Osteoblast (primary cell): Measurements from ENCODE around the gene PMFBP1. TPM values are rescaled to one million over a fixed set of nuclear protein-coding genes. Genes with fewer than 3 reads are reported as not detected.

Experiments used
- DNase-seq: peaks from one replicate; pipeline ENCODE4 v3.0.0; 2011; ENCODE audit warnings: low spot score, mixed read lengths; ENCODE audit not compliant: insufficient read length; ENCODE audit errors: missing footprints
- H2AFZ ChIP-seq: 2 replicates; pipeline ENCODE4 v1.6.0; 2011; ENCODE audit warnings: mild to moderate bottlenecking, low read length
- H3K27ac ChIP-seq: 2 replicates; pipeline ENCODE4 v1.5.1; 2011; ENCODE audit warnings: mild to moderate bottlenecking, low read depth, low read length, moderate library complexity
- H3K27me3 ChIP-seq: 2 replicates; pipeline ENCODE4 v1.6.0; 2012; ENCODE audit warnings: mild to moderate bottlenecking, control low read depth, inconsistent platforms, low read length, moderate library complexity; ENCODE audit not compliant: insufficient read depth
- H3K36me3 ChIP-seq: 2 replicates; pipeline ENCODE4 v1.5.1; 2011; ENCODE audit warnings: mild to moderate bottlenecking, low read length, control low read depth, moderate library complexity; ENCODE audit not compliant: insufficient read depth
- H3K4me1 ChIP-seq: 2 replicates; pipeline ENCODE4 v1.5.1; 2011; ENCODE audit warnings: mild to moderate bottlenecking, low read length, control low read depth, moderate library complexity; ENCODE audit not compliant: insufficient read depth
- H3K4me2 ChIP-seq: 2 replicates; pipeline ENCODE4 v1.6.0; 2011; ENCODE audit warnings: mild to moderate bottlenecking, low read length; ENCODE audit not compliant: insufficient read depth
- H3K4me3 ChIP-seq: fragments of 200-600 bp; sonication (generic); 3 replicates; pipeline ENCODE4 v1.5.1; 2012; ENCODE audit warnings: mild to moderate bottlenecking, low read length, inconsistent platforms; ENCODE audit not compliant: insufficient read depth
- H3K79me2 ChIP-seq: 2 replicates; pipeline ENCODE4 v1.6.0; 2012; ENCODE audit warnings: mild to moderate bottlenecking, low read length, control low read depth, inconsistent platforms; ENCODE audit not compliant: insufficient read depth
- H3K9me3 ChIP-seq: 2 replicates; pipeline ENCODE4 v1.5.1; 2011; ENCODE audit warnings: low read depth, low read length, control low read depth
- H4K20me1 ChIP-seq: 2 replicates; pipeline ENCODE4 v1.6.0; 2012; ENCODE audit warnings: mild to moderate bottlenecking, low read length, control low read depth; ENCODE audit not compliant: insufficient read depth
- total RNA-seq: library from RNA; depleted of rRNA; stranded (reverse); fragments of >200 nt; gene quantifications from 2 replicates; pipeline ENCODE4 v1.2.3, GENCODE V29; 2012
- TF ChIP-seq, protein P1 (sequence below): IDR thresholded peaks from 2 replicates; pipeline ENCODE4 v1.5.1; 2011; ENCODE audit warnings: mild to moderate bottlenecking, low read depth, low read length, moderate library complexity; ENCODE audit errors: extremely low read depth

Gene PMFBP1
- total RNA-seq, 1 donor = under 0.01 TPM

DNA sequence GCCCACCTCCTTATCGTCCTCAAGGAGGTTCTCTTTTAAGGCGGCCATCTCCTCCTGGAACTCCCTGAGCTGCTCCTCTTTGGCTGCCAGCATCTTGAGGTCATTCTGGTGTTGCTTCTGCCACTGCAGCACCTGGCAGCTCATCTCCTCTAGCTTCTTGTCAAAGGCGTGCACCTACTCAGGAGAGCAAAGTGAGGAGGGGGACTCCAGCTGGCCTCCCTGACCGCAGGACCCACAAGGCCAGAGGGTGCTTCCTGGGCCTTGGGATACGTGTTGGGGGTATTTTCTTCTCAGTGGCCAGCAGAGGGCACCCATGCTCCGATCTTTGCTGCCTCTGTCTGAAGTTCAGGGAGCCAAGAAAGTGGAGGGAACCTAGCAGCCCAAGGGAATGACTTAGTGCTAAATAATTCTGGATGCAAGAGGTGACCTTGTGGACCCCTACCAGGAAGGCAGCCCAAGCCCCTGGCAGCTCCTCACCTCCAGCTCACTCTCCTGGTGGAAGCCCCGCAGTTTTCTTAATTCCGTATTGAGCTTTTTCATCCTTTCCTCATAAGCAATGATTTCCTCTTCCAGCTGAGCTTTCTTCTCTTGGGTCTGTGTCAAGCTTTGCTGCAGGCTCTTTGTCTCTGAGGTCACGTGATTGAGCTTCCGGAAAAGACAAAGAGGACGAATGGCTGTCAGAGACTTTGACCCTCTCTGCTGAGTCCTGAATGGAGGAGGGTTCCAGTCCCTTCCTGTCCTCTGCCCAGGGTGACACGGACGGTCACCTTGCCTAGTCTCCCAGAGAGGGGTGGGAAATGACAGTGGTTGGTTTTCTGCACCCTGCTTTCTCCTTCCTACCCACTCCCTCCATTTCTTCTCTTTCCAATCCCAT is 47.0 kb downstream of the PMFBP1 start:
- peak overlapping the region; percentile 91 for H2AFZ ChIP-seq
- no peaks in the 10 kb centered on the region for H3K36me3 ChIP-seq
- H3K4me3 ChIP-seq = no peak overlapping the region

DNA sequence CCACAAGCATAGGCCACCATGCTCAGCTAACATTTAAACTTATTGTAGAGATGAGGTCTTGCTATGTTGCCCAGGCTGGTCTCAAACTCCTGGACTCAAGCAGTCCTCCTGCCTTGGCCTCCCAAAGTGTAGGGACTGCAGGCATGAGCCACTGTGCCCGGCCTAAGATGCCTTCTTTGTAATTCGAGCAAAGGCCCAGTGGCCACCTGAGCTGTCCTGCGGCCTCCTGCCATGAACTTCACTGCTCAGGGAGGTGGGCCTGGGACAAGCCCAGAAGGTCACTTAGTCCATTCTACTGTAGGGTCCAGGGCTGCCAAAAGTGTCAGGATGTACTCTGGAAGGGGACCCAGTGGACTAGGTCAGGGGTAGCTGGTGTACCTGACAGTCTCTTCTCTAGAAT is 47.8 kb downstream of the PMFBP1 start:
- no peak overlapping the region for H3K27ac ChIP-seq
- H3K79me2 ChIP-seq = no peaks in the 10 kb centered on the region
- H3K4me3 ChIP-seq = no peak overlapping the region
- H3K4me2 ChIP-seq = no peak overlapping the region
- no peak overlapping the region for H2AFZ ChIP-seq
- H3K9me3 ChIP-seq = no peaks in the 10 kb centered on the region
- TF ChIP-seq, protein P1, sequence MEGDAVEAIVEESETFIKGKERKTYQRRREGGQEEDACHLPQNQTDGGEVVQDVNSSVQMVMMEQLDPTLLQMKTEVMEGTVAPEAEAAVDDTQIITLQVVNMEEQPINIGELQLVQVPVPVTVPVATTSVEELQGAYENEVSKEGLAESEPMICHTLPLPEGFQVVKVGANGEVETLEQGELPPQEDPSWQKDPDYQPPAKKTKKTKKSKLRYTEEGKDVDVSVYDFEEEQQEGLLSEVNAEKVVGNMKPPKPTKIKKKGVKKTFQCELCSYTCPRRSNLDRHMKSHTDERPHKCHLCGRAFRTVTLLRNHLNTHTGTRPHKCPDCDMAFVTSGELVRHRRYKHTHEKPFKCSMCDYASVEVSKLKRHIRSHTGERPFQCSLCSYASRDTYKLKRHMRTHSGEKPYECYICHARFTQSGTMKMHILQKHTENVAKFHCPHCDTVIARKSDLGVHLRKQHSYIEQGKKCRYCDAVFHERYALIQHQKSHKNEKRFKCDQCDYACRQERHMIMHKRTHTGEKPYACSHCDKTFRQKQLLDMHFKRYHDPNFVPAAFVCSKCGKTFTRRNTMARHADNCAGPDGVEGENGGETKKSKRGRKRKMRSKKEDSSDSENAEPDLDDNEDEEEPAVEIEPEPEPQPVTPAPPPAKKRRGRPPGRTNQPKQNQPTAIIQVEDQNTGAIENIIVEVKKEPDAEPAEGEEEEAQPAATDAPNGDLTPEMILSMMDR = no peak
- H3K27me3 ChIP-seq = no peaks in the 10 kb centered on the region
- H3K36me3 ChIP-seq = no peaks in the 10 kb centered on the region
- H3K4me1 ChIP-seq = no peaks in the 10 kb centered on the region
- no peaks in the 10 kb centered on the region for H4K20me1 ChIP-seq
- DNase-seq = no peak

More for the DNA sequence above, 47.0 kb downstream of the PMFBP1 start:
- H3K9me3 ChIP-seq = no peaks in the 10 kb centered on the region
- H3K4me1 ChIP-seq = no peaks in the 10 kb centered on the region
- H4K20me1 ChIP-seq = no peaks in the 10 kb centered on the region
- DNase-seq = peak; percentile 89
- no peak overlapping the region for H3K4me2 ChIP-seq
- no peak overlapping the region for H3K27ac ChIP-seq
- no peaks in the 10 kb centered on the region for H3K79me2 ChIP-seq
- H3K27me3 ChIP-seq = no peaks in the 10 kb centered on the region
- TF ChIP-seq, protein P1 = peak; percentile 82

DNA sequence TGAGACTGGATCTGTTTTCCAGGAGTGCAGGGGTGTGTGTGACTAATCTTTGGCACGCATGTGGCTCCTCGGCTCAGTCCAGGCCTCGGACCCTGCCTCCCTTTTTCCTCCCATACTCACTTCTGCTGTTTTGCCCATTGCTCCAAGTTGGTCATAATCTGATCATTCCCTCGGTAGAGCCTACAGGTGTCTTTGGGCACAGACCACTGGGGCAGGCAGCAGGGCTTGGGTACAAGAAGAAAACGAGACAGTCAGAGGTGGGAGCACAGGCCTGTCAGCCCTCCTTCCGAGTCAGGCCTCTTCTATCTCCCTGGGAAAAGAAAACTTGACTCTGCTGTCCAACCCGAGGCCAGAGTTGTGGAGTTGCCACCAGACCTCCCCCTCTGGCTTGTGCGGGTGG is 48.5 kb downstream of the PMFBP1 start:
- Histone ChIP-seq H2AFZ (no peak overlapping the region), H3K36me3 (no peaks in the 10 kb centered on the region), H3K4me3 (no peak overlapping the region), H4K20me1 (no peaks in the 10 kb centered on the region), H3K9me3 (no peaks in the 10 kb centered on the region), H3K27ac (no peak overlapping the region), H3K4me2 (no peak overlapping the region), H3K79me2 (no peaks in the 10 kb centered on the region), H3K4me1 (no peaks in the 10 kb centered on the region), H3K27me3 (no peaks in the 10 kb centered on the region)
- no peak for DNase-seq
- TF ChIP-seq, protein P1 = no peak

DNA sequence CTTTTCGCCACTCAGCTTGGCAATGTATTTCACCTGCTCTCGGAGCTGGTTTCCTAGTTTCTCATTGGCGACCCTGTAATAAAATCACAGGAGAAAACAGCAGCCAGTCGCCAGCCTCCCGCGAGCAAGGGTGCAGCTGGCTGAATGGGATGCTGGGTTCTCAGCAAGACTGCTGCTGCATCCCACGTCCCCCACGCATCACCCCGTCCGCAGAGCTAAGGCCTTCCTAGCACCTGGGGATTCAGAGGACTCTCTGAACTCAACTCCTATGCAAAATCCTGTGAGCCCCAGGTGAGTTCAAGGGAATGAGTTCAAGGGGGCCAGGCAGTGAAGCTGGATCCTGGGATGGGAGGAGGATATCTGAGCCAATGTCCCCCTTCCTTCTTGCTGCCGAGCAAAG is 49.0 kb downstream of the PMFBP1 start:
- no peak overlapping the region for H3K4me3 ChIP-seq
- H2AFZ ChIP-seq = no peak overlapping the region
- H4K20me1 ChIP-seq = no peaks in the 10 kb centered on the region
- H3K4me1 ChIP-seq = no peaks in the 10 kb centered on the region
- TF ChIP-seq, protein P1 = no peak
- H3K79me2 ChIP-seq = no peaks in the 10 kb centered on the region
- H3K27ac ChIP-seq = no peak overlapping the region
- DNase-seq = no peak
- H3K4me2 ChIP-seq = no peak overlapping the region
- H3K9me3 ChIP-seq = no peaks in the 10 kb centered on the region
- H3K36me3 ChIP-seq = no peaks in the 10 kb centered on the region
- no peaks in the 10 kb centered on the region for H3K27me3 ChIP-seq
